ENCODE results near the gene MECP2. TPM values are rescaled to one million over a fixed set of nuclear protein-coding genes. Genes with fewer than 3 reads are reported as not detected.
A peak's percentile ranks its signal among the peaks of the same experiment; 100 is the strongest.
"Not testable (repeated sequence)": the region's sequence is repeated elsewhere in the genome, so short reads cannot be mapped to it uniquely, and the experiment has no call there.

The MECP2 gene
- total RNA-seq, 2 donors from 2014 or later: 148 to 160 TPM

GRCh38 chrX:153993079-153993478, 104.4 kb downstream of the MECP2 start:
- DNase-seq (no peak), ATAC-seq (no peak)
- H3K4me1 Mint-ChIP-seq: peaks cover 10% of the 10 kb centered on the region
- H3K9me3 ChIP-seq (ENCODE audit: control insufficient read depth, low read length, poor library complexity, severe bottlenecking): no peaks in the 10 kb centered on the region
- H3K4me3 Mint-ChIP-seq: no peak overlapping the region
- no peak overlapping the region for H3K27ac Mint-ChIP-seq
- H3K27me3 Mint-ChIP-seq: no peaks in the 10 kb centered on the region
- no peaks in the 10 kb centered on the region for H3K36me3 Mint-ChIP-seq (ENCODE audit: low read depth)

- H3K4me3 Mint-ChIP-seq: no peak overlapping the region
- no peak overlapping the region for H3K27ac Mint-ChIP-seq
- H3K36me3 Mint-ChIP-seq (ENCODE audit: low read depth): no peaks in the 10 kb centered on the region
- DNase-seq (no peak), ATAC-seq (no peak)
- peaks cover 10% of the 10 kb centered on the region for H3K4me1 Mint-ChIP-seq
- H3K27me3 Mint-ChIP-seq: no peaks in the 10 kb centered on the region
- no peaks in the 10 kb centered on the region for H3K9me3 ChIP-seq (ENCODE audit: control insufficient read depth, low read length, poor library complexity, severe bottlenecking)
Measured at GRCh38 chrX:153992180-153992579, 105.3 kb downstream of the MECP2 start.

- no peaks in the 10 kb centered on the region for H3K9me3 ChIP-seq (ENCODE audit: control insufficient read depth, low read length, poor library complexity, severe bottlenecking)
- no peak overlapping the region for H3K27ac Mint-ChIP-seq
- H3K36me3 Mint-ChIP-seq (ENCODE audit: low read depth): no peaks in the 10 kb centered on the region
- H3K27me3 Mint-ChIP-seq: no peaks in the 10 kb centered on the region
- ATAC-seq (no peak), DNase-seq (no peak)
- peaks cover 10% of the 10 kb centered on the region for H3K4me1 Mint-ChIP-seq
- H3K4me3 Mint-ChIP-seq: no peak overlapping the region
Measured at GRCh38 chrX:153991013-153991580, 106.4 kb downstream of the MECP2 start.

- H3K36me3 Mint-ChIP-seq (ENCODE audit: low read depth): no peaks in the 10 kb centered on the region
- DNase-seq: no peak
Measured at GRCh38 chrX:153989973-153990655, 107.4 kb downstream of the MECP2 start.

GRCh38 chrX:153988493-153988892, 109.0 kb downstream of the MECP2 start:
- Mint-ChIP-seq H3K27ac (no peak overlapping the region), H3K36me3 (ENCODE audit: low read depth) (no peaks in the 10 kb centered on the region), H3K27me3 (no peaks in the 10 kb centered on the region), H3K4me3 (no peak overlapping the region), H3K4me1 (peaks cover 19% of the 10 kb centered on the region)
- DNase-seq: no peak
- H3K9me3 ChIP-seq (ENCODE audit: control insufficient read depth, low read length, poor library complexity, severe bottlenecking): no peaks in the 10 kb centered on the region
- ATAC-seq: no peak

More at GRCh38 chrX:153989973-153990655, 107.4 kb downstream of the MECP2 start:
- Mint-ChIP-seq H3K4me1 (peaks cover 14% of the 10 kb centered on the region), H3K27ac (peak overlapping the region; percentile 92), H3K27me3 (no peaks in the 10 kb centered on the region), H3K4me3 (peak overlapping the region; percentile 75)
- no peaks in the 10 kb centered on the region for H3K9me3 ChIP-seq (ENCODE audit: control insufficient read depth, low read length, poor library complexity, severe bottlenecking)
- peak; percentile 40 for ATAC-seq

- H3K27me3 Mint-ChIP-seq: no peaks in the 10 kb centered on the region
- peak in 1 of 3 donors; percentile 36 for DNase-seq
Measured at GRCh38 chrX:153984351-153985178, 113.0 kb downstream of the MECP2 start.

GRCh38 chrX:153983321-153983801, 114.2 kb downstream of the MECP2 start:
- ATAC-seq (no peak), DNase-seq (no peak)
- H3K9me3 ChIP-seq (ENCODE audit: control insufficient read depth, low read length, poor library complexity, severe bottlenecking): no peaks in the 10 kb centered on the region
- Mint-ChIP-seq H3K4me3 (peak overlapping the region; percentile 83), H3K36me3 (ENCODE audit: low read depth) (no peaks in the 10 kb centered on the region), H3K27ac (peak overlapping the region; percentile 93), H3K27me3 (no peaks in the 10 kb centered on the region), H3K4me1 (peaks cover 24% of the 10 kb centered on the region)

More at GRCh38 chrX:153984351-153985178, 113.0 kb downstream of the MECP2 start:
- Mint-ChIP-seq H3K36me3 (ENCODE audit: low read depth) (no peaks in the 10 kb centered on the region), H3K27ac (peak overlapping the region; percentile 89), H3K4me1 (peaks cover 24% of the 10 kb centered on the region), H3K4me3 (peak overlapping the region; percentile 87)
- peak; percentile 69 for ATAC-seq
- no peaks in the 10 kb centered on the region for H3K9me3 ChIP-seq (ENCODE audit: control insufficient read depth, low read length, poor library complexity, severe bottlenecking)

GRCh38 chrX:153981771-153982533, 115.6 kb downstream of the MECP2 start:
- ATAC-seq: peak; percentile 59
- Mint-ChIP-seq H3K27ac (peak overlapping the region; percentile 93), H3K36me3 (ENCODE audit: low read depth) (no peaks in the 10 kb centered on the region), H3K4me3 (peak overlapping the region; percentile 83), H3K27me3 (no peaks in the 10 kb centered on the region), H3K4me1 (peaks cover 24% of the 10 kb centered on the region)
- DNase-seq: peak; percentile 32 to 53 (median 41)
- no peaks in the 10 kb centered on the region for H3K9me3 ChIP-seq (ENCODE audit: control insufficient read depth, low read length, poor library complexity, severe bottlenecking)

DNA sequence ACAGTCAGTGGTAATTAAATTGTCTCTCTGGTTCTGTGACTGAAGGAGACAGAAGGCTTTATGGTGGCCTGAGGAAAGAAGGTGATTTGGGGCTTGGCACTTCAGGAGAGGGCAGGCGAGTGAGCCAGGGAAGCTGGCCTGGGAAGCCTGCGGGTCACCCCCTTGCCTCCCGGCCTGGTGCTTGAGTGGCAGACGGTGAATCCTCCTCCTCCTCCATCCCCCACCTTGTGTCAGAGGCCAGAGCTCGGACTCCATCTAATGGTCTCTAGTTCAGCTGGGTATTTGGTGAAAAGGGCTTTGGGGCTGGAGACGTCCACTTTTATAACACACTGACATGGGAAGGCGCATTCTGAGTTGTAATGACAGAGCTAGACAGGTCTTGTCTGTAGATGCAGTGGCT, 116.3 kb downstream of the MECP2 start:
- Mint-ChIP-seq H3K4me3 (peak overlapping the region; percentile 83), H3K36me3 (ENCODE audit: low read depth) (no peaks in the 10 kb centered on the region), H3K4me1 (peaks cover 24% of the 10 kb centered on the region), H3K27ac (peak overlapping the region; percentile 93), H3K27me3 (no peaks in the 10 kb centered on the region)
- DNase-seq (no peak), ATAC-seq (no peak)
- H3K9me3 ChIP-seq (ENCODE audit: control insufficient read depth, low read length, poor library complexity, severe bottlenecking): no peaks in the 10 kb centered on the region

GRCh38 chrX:153980394-153980793, 117.1 kb downstream of the MECP2 start:
- not testable (repeated sequence) for DNase-seq; H3K27me3 Mint-ChIP-seq; H3K36me3 Mint-ChIP-seq (ENCODE audit: low read depth); H3K9me3 ChIP-seq (ENCODE audit: control insufficient read depth, low read length, poor library complexity, severe bottlenecking)
- peaks cover 24% of the 10 kb centered on the region for H3K4me1 Mint-ChIP-seq
- H3K27ac Mint-ChIP-seq: peak overlapping the region; percentile 93
- peak; percentile 55 for ATAC-seq
- H3K4me3 Mint-ChIP-seq: peak overlapping the region; percentile 85

DNA sequence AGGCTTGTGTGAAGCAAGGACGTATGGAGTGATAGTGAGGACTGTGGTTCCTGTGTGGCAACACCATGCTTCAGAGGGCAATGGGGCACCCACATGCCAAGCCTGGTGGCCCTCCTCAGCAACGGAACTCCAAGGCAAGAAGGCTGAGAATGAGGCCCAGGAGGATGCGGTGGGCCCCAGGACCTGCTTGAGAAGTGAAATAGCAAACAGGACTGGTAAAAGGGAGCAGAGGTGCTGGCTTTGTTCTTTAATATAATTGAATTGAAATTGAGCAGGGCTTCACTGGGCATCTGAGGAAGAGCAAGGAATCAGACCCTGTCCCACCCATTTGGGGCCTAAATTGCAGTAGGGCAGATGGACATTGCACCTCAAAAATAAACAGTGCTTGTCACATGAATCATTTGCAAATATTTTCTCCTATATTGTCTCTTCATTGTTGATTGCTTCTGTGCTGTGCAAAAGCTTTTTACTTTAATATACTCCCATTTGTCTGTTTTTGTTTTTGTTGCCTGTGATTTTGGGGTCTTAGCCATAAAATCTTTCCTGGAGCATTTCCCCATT, 122.7 kb downstream of the MECP2 start:
- H3K9me3 ChIP-seq (ENCODE audit: control insufficient read depth, low read length, poor library complexity, severe bottlenecking): no peaks in the 10 kb centered on the region
- Mint-ChIP-seq H3K4me3 (peak overlapping the region; percentile 85), H3K36me3 (ENCODE audit: low read depth) (peaks cover 2% of the 10 kb centered on the region), H3K27me3 (no peaks in the 10 kb centered on the region), H3K4me1 (peaks cover 13% of the 10 kb centered on the region), H3K27ac (peak overlapping the region; percentile 81)
- ATAC-seq: no peak
- no peak for DNase-seq

DNA sequence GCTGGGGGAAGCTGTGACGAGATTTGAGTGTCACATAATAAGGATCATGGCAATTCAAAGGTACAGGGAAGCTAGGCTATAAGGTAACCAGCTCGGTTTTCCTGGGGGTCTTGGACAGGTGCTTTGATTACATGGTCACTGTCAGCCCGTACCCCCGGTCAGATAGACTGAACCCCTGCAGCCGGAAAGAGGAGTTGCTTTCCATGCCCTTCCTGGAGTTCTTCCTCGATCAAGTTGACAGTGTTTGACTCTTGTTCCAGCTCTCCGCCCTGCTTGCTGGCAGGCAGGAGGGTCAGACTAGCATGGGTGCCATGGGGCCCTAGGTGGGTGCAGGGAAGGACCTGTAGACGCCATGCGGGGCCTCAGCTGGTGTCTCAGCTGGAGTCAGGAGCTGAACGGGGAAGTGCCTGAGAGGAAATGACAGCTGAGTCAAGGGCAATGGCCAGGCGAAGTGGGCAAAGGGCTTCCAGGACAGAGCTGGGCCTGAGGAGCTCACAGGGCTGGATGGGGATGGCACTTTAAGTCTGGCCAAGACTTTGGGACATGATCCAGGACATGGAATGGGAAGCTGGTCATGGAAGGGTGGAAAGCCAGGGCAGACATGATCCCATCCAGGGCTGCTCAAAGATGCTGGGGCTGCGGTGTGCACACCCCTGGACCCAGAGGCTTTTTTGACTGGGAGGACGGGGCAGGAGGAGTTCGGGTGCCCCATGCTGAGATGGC, 123.4 kb downstream of the MECP2 start:
- H3K9me3 ChIP-seq (ENCODE audit: control insufficient read depth, low read length, poor library complexity, severe bottlenecking): no peaks in the 10 kb centered on the region
- Mint-ChIP-seq H3K4me1 (peaks cover 13% of the 10 kb centered on the region), H3K27ac (peak overlapping the region; percentile 81), H3K4me3 (peak overlapping the region; percentile 85), H3K27me3 (no peaks in the 10 kb centered on the region), H3K36me3 (ENCODE audit: low read depth) (peaks cover 2% of the 10 kb centered on the region)
- DNase-seq: no peak
- no peak for ATAC-seq
